Stomach (tissue), 4 donors: ENCODE data around the gene MAST4.

ENCODE experiments used
- CTCF ChIP-seq, 7 experiments: fragments of 450-650 bp in 4 of 7; fragments of 200-600 bp in 3 of 7; sonication (generic) in 3 of 7; IDR thresholded peaks; one replicate each; pipeline ENCODE4 v1.5.1; 2016 to 2019; ENCODE audit warnings: antibody characterized with exemption in 7 of 7, control low read depth in 2 of 7, mild to moderate bottlenecking in 1 of 7
- EP300 ChIP-seq: sonication (generic); formaldehyde crosslinking; IDR thresholded peaks from one replicate; pipeline ENCODE4 v1.6.1; 2017; ENCODE audit warnings: antibody characterized with exemption
- POLR2A ChIP-seq, 4 donors: fragments of 450-650 bp; IDR thresholded peaks; one replicate each; pipeline ENCODE4 v1.6.1; 2016; ENCODE audit warnings: antibody characterized with exemption in 4 of 4, control low read depth in 2 of 4, mild to moderate bottlenecking in 1 of 4, moderate library complexity in 1 of 4

- TF ChIP-seq EP300 = no peak
- TF ChIP-seq POLR2A (IDR thresholded peaks at IDR 0.05) = no peak
- no peak for TF ChIP-seq CTCF (IDR thresholded peaks at IDR 0.05)
Observed at GRCh38 chr5:67094476-67095300, 498.5 kb downstream of the MAST4 start.
